Subcutaneous adipose tissue (tissue), 4 donors: ENCODE measurements around the gene TMCC3. TPM values are rescaled to one million over a fixed set of nuclear protein-coding genes. Genes with fewer than 3 reads are reported as not detected.

ENCODE experiments used
- total RNA-seq, 4 donors: library from RNA; depleted of rRNA; stranded (reverse); fragments of >200 nt; gene quantifications; one replicate each; pipeline ENCODE4 v1.1.0, GENCODE V29; 2016
- TF ChIP-seq, protein P1 (sequence below): fragments of 450-650 bp; IDR thresholded peaks from one replicate; pipeline ENCODE4 v1.5.1; 2016; ENCODE audit warnings: low read depth, mild to moderate bottlenecking, control low read depth, antibody characterized with exemption, moderate library complexity

The TMCC3 gene, protein sequence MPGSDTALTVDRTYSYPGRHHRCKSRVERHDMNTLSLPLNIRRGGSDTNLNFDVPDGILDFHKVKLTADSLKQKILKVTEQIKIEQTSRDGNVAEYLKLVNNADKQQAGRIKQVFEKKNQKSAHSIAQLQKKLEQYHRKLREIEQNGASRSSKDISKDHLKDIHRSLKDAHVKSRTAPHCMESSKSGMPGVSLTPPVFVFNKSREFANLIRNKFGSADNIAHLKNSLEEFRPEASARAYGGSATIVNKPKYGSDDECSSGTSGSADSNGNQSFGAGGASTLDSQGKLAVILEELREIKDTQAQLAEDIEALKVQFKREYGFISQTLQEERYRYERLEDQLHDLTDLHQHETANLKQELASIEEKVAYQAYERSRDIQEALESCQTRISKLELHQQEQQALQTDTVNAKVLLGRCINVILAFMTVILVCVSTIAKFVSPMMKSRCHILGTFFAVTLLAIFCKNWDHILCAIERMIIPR
- total RNA-seq = 10 to 100 TPM in 3 of 4 donors, 1 to 10 TPM in 1; 9.9 to 44.8 (median 17.2) TPM

DNA sequence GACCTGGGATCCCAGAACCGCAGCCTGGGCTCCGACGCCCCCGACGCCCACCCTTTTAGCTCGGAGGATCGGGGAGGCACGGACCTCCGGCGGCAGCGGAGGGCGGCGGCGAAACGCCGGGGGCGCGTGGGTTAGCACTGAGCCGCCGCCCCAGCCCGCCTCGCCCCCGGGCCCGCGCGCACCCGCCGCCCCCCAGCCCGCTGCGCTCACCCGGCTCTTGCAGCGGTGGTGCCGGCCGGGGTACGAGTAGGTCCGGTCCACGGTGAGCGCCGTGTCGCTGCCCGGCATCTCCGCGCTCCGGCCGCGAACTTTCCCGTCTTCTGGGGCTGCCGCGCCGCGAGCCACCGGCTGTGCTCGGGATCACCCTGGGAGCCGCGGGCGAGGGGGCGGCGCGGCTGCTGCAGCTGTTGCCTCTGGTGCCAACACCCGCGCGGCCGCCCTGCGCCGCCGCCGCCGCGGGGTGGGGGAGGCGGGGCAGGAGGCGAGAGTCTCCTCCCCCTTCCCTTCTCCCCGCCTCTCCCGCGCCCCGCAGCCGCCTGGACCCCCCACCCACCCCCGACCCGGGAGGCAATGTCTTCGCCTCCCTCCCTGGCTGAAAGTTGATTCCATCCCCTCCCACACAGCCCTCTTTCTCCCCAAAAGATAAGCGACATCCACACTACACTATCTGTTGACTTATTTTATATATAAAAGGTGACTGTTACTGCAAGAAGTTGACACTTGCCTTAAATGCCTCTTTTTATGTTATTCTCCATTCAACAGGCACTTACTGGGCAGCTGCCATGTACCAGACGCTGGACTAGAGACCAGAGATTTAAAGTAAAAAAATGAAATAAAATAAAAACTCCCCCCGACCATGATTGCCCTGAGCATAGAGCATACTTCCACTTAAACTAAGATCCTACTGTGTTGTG lies at the start of gene TMCC3:
Gene TMCC3, minus strand, starts transcription at position 415 of the 914 bp plus-strand sequence. Its CDS starts 127 bp downstream, at position 288.
- TF ChIP-seq, protein P1, sequence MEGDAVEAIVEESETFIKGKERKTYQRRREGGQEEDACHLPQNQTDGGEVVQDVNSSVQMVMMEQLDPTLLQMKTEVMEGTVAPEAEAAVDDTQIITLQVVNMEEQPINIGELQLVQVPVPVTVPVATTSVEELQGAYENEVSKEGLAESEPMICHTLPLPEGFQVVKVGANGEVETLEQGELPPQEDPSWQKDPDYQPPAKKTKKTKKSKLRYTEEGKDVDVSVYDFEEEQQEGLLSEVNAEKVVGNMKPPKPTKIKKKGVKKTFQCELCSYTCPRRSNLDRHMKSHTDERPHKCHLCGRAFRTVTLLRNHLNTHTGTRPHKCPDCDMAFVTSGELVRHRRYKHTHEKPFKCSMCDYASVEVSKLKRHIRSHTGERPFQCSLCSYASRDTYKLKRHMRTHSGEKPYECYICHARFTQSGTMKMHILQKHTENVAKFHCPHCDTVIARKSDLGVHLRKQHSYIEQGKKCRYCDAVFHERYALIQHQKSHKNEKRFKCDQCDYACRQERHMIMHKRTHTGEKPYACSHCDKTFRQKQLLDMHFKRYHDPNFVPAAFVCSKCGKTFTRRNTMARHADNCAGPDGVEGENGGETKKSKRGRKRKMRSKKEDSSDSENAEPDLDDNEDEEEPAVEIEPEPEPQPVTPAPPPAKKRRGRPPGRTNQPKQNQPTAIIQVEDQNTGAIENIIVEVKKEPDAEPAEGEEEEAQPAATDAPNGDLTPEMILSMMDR = no peak

DNA sequence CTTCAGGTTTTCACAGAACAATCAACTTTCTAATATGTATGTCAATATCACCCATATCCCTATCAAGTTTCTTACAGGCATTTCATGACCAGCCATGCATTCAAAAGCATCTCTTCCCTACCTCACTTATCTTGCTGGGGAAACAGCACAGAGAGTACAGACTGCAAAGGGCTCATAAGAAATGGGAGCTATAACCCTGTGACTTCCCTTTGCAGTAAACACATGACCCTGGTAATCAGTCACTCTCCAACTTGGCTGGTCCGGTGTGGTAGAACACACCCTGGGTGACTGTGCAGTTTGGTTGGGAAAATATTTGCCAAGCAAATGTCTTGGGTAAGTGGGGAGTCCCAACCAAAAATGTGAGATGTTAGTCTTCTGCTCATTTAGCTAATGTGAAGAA lies 49.4 kb upstream of the TMCC3 start:
- TF ChIP-seq, protein P1 = no peak

DNA sequence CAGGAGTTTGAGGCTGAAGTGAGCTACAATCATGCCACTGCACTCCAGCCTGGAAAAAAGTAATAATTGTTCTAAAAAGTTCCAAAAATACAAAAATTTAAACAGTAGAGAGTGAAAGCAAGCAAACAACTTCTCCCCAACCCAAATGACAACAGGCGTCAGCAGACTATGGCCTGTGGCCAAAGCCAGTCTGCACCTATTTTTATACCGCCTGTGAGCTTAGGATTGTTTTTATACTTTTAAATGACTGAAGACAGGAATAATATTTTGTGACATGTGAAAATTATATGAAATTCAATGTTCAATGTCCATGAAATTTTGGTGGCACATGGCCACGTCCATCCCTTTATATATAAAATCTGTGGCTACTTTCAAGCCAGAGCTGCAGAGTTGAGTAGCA lies 48.2 kb upstream of the TMCC3 start:
- TF ChIP-seq, protein P1 = no peak

DNA sequence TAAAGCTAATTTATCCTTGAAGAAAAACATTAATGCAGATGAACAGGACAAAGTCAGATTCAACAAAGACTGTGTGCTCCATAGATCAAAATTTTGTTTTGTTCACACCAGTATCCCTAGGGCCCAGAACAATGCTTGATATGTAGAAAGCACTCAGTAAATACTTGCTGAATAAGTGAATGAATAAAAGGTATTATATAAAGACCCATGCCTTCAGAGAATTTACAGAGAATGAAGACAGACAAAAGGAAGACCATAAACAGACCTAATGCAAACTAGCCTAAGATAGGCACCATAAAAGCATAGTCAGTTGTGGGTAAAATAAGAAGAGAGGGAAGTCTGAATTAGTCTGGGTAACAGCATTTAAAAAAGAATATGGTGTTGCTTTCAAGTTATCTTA lies 47.3 kb upstream of the TMCC3 start:
- TF ChIP-seq, protein P1 = no peak

DNA sequence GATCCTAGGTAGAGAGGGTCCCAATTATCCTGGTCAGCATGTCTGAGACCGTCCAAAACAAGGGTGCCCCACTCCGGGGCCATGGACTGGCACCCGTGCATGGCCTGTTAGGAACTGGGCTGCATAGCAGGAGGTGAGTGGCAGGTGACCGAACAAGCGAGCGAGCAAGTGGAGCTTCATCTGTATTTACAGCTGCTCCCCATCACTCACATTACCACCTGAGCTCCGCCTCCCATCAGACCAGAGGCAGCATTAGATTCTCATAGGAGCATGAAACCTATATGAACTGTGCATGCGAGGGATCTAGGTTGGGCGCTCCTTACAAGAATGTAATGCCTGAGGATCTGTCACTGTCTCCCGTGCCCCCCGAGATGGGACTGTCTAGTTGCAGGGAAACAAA lies 44.4 kb upstream of the TMCC3 start:
- TF ChIP-seq, protein P1 = no peak

DNA sequence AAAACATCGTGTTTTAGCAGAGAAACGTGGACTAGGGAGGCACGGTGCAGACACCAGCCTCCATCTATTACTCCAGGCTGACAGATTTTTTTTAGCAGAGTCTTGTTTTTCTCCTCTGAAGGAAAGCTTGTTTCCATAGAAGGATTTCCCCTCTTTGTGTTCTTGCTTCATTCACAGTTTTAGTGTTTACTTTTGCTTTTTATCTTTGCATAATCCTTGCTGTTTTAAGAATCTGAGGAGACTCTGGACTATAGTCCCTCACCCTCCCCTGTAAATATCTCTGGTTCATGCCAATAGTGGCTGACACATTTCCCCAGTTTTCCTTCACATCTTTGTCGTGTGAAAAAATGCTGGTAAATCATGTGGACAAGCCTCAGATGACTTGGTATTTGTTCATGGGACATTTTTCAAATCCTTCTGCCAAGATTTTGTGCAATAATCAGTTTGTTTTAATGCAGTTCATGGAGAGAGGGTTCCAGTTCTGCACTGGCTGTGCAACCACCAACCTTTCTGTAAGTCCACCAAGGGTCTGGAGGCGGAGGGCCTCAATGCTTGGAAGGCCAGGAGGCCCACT lies 39.9 kb upstream of the TMCC3 start:
- TF ChIP-seq, protein P1 = no peak

DNA sequence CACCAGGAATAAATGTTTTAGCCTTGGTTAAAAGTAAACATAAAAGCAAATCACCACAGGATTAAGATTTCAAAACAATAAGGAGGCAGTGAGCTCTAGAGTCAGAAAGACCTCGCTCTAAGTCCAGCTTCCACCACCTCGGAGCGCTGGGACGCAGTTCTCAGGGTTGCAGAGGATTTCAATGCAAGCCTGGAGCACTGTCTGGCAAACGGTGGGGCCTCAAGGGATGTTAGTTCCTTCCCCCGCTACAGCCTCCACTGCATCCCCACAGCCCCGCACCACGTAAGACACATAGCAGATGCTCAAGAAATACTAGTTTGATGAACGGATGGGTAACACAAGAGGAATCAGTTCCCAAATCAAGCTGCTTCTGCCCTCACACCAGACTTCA lies 39.3 kb upstream of the TMCC3 start:
- TF ChIP-seq, protein P1 = no peak
